ENCODE results near the gene PSME1. TPM values are rescaled to one million over a fixed set of nuclear protein-coding genes. Genes with fewer than 3 reads are reported as not detected.

Gene PSME1
- total and polyA plus RNA-seq, 2 of the 13 experiments (the other 11 are each of a cell fraction or from before 2014, with no cell fraction given), result 159 to 608 TPM

- TF ChIP-seq ZFP82 (CRISPR knock-in tag; IDR thresholded peaks at IDR 0.05; ENCODE audit: borderline replicate concordance), result no peak
- TF ChIP-seq ZNF207 (IDR thresholded peaks at IDR 0.05; ENCODE audit: borderline replicate concordance), result no peak
- TF ChIP-seq RELA (CRISPR knock-in tag; IDR thresholded peaks at IDR 0.05), result peak; percentile 94
- TF ChIP-seq JUN (CRISPR knock-in tag; IDR thresholded peaks at IDR 0.05), result peak; percentile 96
Observed at GRCh38 chr14:24113801-24114531, 22.0 kb upstream of the PSME1 start (continued).

GRCh38 chr14:24114532-24115421, 21.2 kb upstream of the PSME1 start, which contains the start of the genes DCAF11 and NRL:
Gene DCAF11 (plus strand): TSS chr14:24114777. CDS start chr14:24115595, 818 bp downstream.
Gene NRL (minus strand): TSS chr14:24114949. CDS start chr14:24082848, 32,101 bp downstream.
- ChIA-PET POLR2A (interaction anchor here (0.7 to 15.5 kb wide), 79 partner anchors 11 to 1348 kb away, joined by 3 to 977 read pairs (median 7); partner anchors contain the start of genes ACIN1, AP1G2, BCL2L2 and C14orf119), CTCF (ENCODE audit: low intra/inter-chr PET ratio, low total read pairs) (interaction anchor here (1.1 to 1.6 kb wide), 2 partner anchors 21 to 47 kb away, joined by 3 read pairs; partner anchors contain the start of genes IRF9 and PSME1)
- Histone ChIP-seq H3K9me3 (ENCODE audit: low read length) (no peaks in the 10 kb centered on the region), H3K27ac (ENCODE audit: extremely low read length, insufficient read depth, low read length) (peak within 1 kb of the TSS; percentile 98), H2AFZ (ENCODE audit: low read length) (no peak within 1 kb of the TSS), H4K20me1 (ENCODE audit: insufficient read depth, low read length) (no peaks in the 10 kb centered on the region), H3K4me3 (replicated peaks in 1 of 3; ENCODE audit: insufficient read depth in 1 of 3, low read depth in 2 of 3, low read length in 3 of 3) (peak within 1 kb of the TSS; percentile 66 to 96 (median 85)), H3K36me3 (replicated peaks in 1 of 2; ENCODE audit: control insufficient read depth in 1 of 2, insufficient read depth in 2 of 2, low read length in 2 of 2) (peaks cover 32 to 37% of the 10 kb centered on the region in 2 experiments), H3K9ac (ENCODE audit: insufficient read depth, low read depth, low read length) (peak within 1 kb of the TSS; percentile 99), H3K27me3 (ENCODE audit: control insufficient read depth in 1 of 2, insufficient read depth in 2 of 2, low read length in 2 of 2) (no peaks in the 10 kb centered on the region; a peak in 1 of 5 replicates), H3K4me2 (ENCODE audit: low read depth, low read length) (peak within 1 kb of the TSS; percentile 100), H3K79me2 (ENCODE audit: insufficient read depth, low read length) (peaks cover 33% of the 10 kb centered on the region), H3K4me1 (ENCODE audit: insufficient read depth, low read length) (peaks cover 48% of the 10 kb centered on the region)
- under 1% methylated on average over 65 of the region's 65 CpGs for WGBS (ENCODE audit: low lambda C conversion rate)
- in situ Hi-C loops (cut with HindIII; ENCODE audit: extremely low pct_ligation_motif_present, low pct_unique_long_range_greater_than_20kb), result loop anchor here (25.0 kb wide), 1 partner anchor 1527 kb away; the partner anchor contains the start of genes ABHD4 and DAD1
- intact Hi-C loops (cut with micrococcal nuclease; ENCODE audit: unreplicated experiment), result loop anchor here (1.0 to 10.0 kb wide), 9 partner anchors 11 to 1020 kb away; partner anchors contain the start of genes ACIN1, BCL2L2, C14orf119 and EMC9
- BruUV-seq (replicated peaks), result no TSS peak
- FAIRE-seq (peak; percentile 98), DNase-seq (ENCODE audit: low spot score) (peak; percentile 100), ATAC-seq (peak; percentile 88)
- TF ChIP-seq EEA1 (CRISPR knock-in tag; IDR thresholded peaks at IDR 0.05; ENCODE audit: borderline replicate concordance) (peak; percentile 99), ZNF878 (CRISPR knock-in tag; IDR thresholded peaks at IDR 0.05) (no peak), CTCF (CRISPR knock-in tag; IDR thresholded peaks at IDR 0.05) (peak; percentile 50), MEIS2 (CRISPR knock-in tag; IDR thresholded peaks at IDR 0.05) (peak; percentile 100), TCF7 (IDR thresholded peaks at IDR 0.05; ENCODE audit: low read depth) (no peak), KLF9 (CRISPR knock-in tag; IDR thresholded peaks at IDR 0.05; ENCODE audit: low read depth) (peak; percentile 99), ZNF614 (CRISPR knock-in tag; IDR thresholded peaks at IDR 0.05; ENCODE audit: borderline replicate concordance) (peak; percentile 89), HHEX (CRISPR knock-in tag; IDR thresholded peaks at IDR 0.05) (peak; percentile 72; the same call in 1 of the 2 replicates), TBL1XR1 (IDR thresholded peaks at IDR 0.05; ENCODE audit: borderline replicate concordance, low read length, partially characterized antibody) (peak; percentile 4), SIN3B (IDR thresholded peaks at IDR 0.05; ENCODE audit: low read length) (peak; percentile 31), ZBTB7B (CRISPR knock-in tag; IDR thresholded peaks at IDR 0.05) (peak; percentile 77), ZNF282 (IDR thresholded peaks at IDR 0.05; ENCODE audit: partially characterized antibody) (no peak), ZNF547 (CRISPR knock-in tag; IDR thresholded peaks at IDR 0.05) (peak; percentile 98)

Data from HepG2 (cell line).